Measurements from ENCODE around the gene FAM32A. TPM values are rescaled to one million over a fixed set of nuclear protein-coding genes. Genes with fewer than 3 reads are reported as not detected.

FAM32A gene
- total and polyA plus RNA-seq, 4 donors = 46.1 to 89.5 (median 63.5) TPM

DNA sequence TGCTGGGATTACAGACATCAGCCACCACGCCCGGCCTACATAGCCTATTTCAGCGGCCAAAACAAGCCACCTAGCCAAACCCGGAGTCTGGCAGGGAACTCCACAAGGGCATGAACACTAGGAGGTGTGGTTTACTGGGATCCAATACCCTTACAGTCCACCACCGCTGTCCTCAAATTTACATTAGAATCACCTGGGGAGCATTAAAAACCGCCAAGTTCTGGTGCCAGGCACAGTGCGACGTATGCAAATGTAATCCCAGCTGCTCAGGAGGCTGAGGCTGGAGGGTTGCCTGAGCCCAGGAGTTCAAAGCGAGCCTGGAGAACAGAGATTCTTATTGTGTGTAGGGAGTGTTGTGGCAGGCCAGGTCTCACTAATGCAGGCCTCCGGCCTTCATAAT, 8.3 kb downstream of the FAM32A start:
- Histone ChIP-seq H3K9me3 (ENCODE audit: control insufficient read depth, low read length) (no peaks in the 10 kb centered on the region), H3K36me3 (ENCODE audit: control insufficient read depth in 1 of 2, insufficient read depth in 2 of 2, low read length in 1 of 2) (peaks cover 0 to 1% of the 10 kb centered on the region in 2 donors), H3K27me3 (ENCODE audit: control insufficient read depth in 1 of 2, insufficient read depth in 2 of 2, low read length in 1 of 2) (no peaks in the 10 kb centered on the region), H3K27ac (ENCODE audit: low read depth in 1 of 2, low read length in 2 of 2) (no peak overlapping the region), H3K4me3 (ENCODE audit: low read length in 2 of 2) (no peak overlapping the region), H3K4me1 (ENCODE audit: control insufficient read depth in 1 of 2, insufficient read depth in 2 of 2, low read length in 2 of 2) (no peaks in the 10 kb centered on the region)
- intact Hi-C loops (cut with DNase I) = no loop called here
- DNase-seq (no peak), ATAC-seq (ENCODE audit: low FRiP score) (no peak)
- 82 to 84% methylated on average over 10 of the region's 10 CpGs for WGBS, 2 donors

GRCh38 chr19:16197188-16197621, 12.0 kb downstream of the FAM32A start:
- WGBS, 2 donors = 29 to 35% methylated on average over 2 of the region's 2 CpGs
- Histone ChIP-seq H3K4me1 (ENCODE audit: control insufficient read depth in 1 of 2, insufficient read depth in 2 of 2, low read length in 2 of 2) (no peaks in the 10 kb centered on the region), H3K27me3 (ENCODE audit: control insufficient read depth in 1 of 2, insufficient read depth in 2 of 2, low read length in 1 of 2) (no peaks in the 10 kb centered on the region), H3K9me3 (ENCODE audit: control insufficient read depth, low read length) (no peaks in the 10 kb centered on the region), H3K36me3 (ENCODE audit: control insufficient read depth in 1 of 2, insufficient read depth in 2 of 2, low read length in 1 of 2) (no peaks in the 10 kb centered on the region), H3K4me3 (ENCODE audit: low read length in 2 of 2) (no peak overlapping the region), H3K27ac (ENCODE audit: low read depth in 1 of 2, low read length in 2 of 2) (peak overlapping the region in 1 of 2 donors; percentile 88)
- no peak for DNase-seq
- intact Hi-C loops (cut with DNase I) = loop anchor here in 1 of 2 donors (1.0 to 5.0 kb wide), 2 partner anchors 12 to 185 kb away; partner anchors contain the start of gene FAM32A
- ATAC-seq (ENCODE audit: low FRiP score) = peak; percentile 50

- Histone ChIP-seq H3K4me3 (ENCODE audit: low read length in 2 of 2) (peak within 1 kb of the TSS; percentile 55 to 90), H3K4me1 (ENCODE audit: control insufficient read depth in 1 of 2, insufficient read depth in 2 of 2, low read length in 2 of 2) (no peaks in the 10 kb centered on the region), H3K36me3 (ENCODE audit: control insufficient read depth in 1 of 2, insufficient read depth in 2 of 2, low read length in 1 of 2) (no peaks in the 10 kb centered on the region), H3K9me3 (ENCODE audit: control insufficient read depth, low read length) (no peaks in the 10 kb centered on the region), H3K27me3 (ENCODE audit: control insufficient read depth in 1 of 2, insufficient read depth in 2 of 2, low read length in 1 of 2) (no peaks in the 10 kb centered on the region), H3K27ac (ENCODE audit: low read depth in 1 of 2, low read length in 2 of 2) (peak within 1 kb of the TSS in 1 of 2 donors; percentile 88)
- intact Hi-C loops (cut with DNase I) = loop anchor here in 1 of 2 donors (1.0 to 5.0 kb wide), 2 partner anchors 12 to 185 kb away; partner anchors contain the start of gene FAM32A
- ATAC-seq (ENCODE audit: low FRiP score) = peak; percentile 95
- peak; percentile 99 to 100 for DNase-seq
- 0 to 1% methylated on average over 63 to 65 of the region's 65 CpGs for WGBS, 2 donors
These were observed 12.6 kb downstream of the FAM32A start, which contains the start of gene AP1M1 for GRCh38 chr19:16197622-16198369. TSS of gene AP1M1 (plus strand) at chr19:16197911. CDS start at chr19:16198027, 116 bp downstream.

GRCh38 chr19:16198370-16198651, 13.1 kb downstream of the FAM32A start:
- ATAC-seq (ENCODE audit: low FRiP score) (peak; percentile 1), DNase-seq (no peak)
- intact Hi-C loops (cut with DNase I) = loop anchor here in 1 of 2 donors (5.0 kb wide), 1 partner anchor 184 kb away; no protein-coding TSS in a partner anchor
- no peak overlapping the region for H3K27ac ChIP-seq (ENCODE audit: low read depth in 1 of 2, low read length in 2 of 2)
- H3K9me3 ChIP-seq (ENCODE audit: control insufficient read depth, low read length) = no peaks in the 10 kb centered on the region
- WGBS, 2 donors = 1% methylated on average over 18 of the region's 18 CpGs
- peak overlapping the region; percentile 55 to 90 for H3K4me3 ChIP-seq (ENCODE audit: low read length in 2 of 2)
- no peaks in the 10 kb centered on the region for H3K36me3 ChIP-seq (ENCODE audit: control insufficient read depth in 1 of 2, insufficient read depth in 2 of 2, low read length in 1 of 2)
- H3K27me3 ChIP-seq (ENCODE audit: control insufficient read depth in 1 of 2, insufficient read depth in 2 of 2, low read length in 1 of 2) = no peaks in the 10 kb centered on the region
- H3K4me1 ChIP-seq (ENCODE audit: control insufficient read depth in 1 of 2, insufficient read depth in 2 of 2, low read length in 2 of 2) = no peaks in the 10 kb centered on the region

DNA sequence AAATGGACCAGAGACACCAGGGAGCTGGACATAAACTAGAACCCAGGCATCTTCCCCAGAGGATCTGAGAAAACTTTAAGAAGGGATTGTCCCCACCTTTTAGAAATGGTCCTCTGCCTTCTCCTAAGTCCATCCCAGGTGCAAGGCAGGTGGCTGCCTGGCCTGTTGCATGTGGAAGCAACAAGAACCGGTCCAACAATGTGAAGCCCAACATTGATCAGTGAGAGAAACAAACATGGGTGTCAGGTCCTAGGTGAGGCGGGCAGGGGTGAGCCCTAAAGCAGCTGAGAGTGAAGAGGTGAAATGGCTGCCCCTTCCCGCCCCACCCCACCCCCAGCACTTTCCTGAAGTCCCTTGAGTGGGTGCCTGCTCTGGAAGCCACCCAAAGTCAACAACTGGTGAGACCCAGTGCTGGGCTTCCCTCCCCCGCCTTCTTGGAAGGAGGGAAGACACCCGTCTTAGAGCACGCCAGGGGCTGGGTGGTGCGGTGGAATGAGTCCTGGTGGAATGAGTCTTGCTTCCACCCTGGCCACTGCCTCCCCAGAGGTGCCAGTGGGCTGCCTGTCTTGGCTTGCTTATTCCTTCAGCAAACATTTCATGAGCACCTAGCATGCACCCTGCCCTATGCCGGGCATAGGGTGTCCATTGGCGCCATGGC, 14.2 kb downstream of the FAM32A start:
- no peak overlapping the region for H3K27ac ChIP-seq (ENCODE audit: low read depth in 1 of 2, low read length in 2 of 2)
- intact Hi-C loops (cut with DNase I) = loop anchor here in 1 of 2 donors (5.0 kb wide), 1 partner anchor 183 kb away; no protein-coding TSS in a partner anchor
- ATAC-seq (ENCODE audit: low FRiP score) = no peak
- WGBS, 2 donors = 50 to 57% methylated on average over 9 of the region's 9 CpGs
- H3K4me3 ChIP-seq (ENCODE audit: low read length in 2 of 2) = no peak overlapping the region
- peak in 1 of 2 donors; percentile 70 for DNase-seq
- H3K4me1 ChIP-seq (ENCODE audit: control insufficient read depth in 1 of 2, insufficient read depth in 2 of 2, low read length in 2 of 2) = no peaks in the 10 kb centered on the region
- no peaks in the 10 kb centered on the region for H3K27me3 ChIP-seq (ENCODE audit: control insufficient read depth in 1 of 2, insufficient read depth in 2 of 2, low read length in 1 of 2)
- no peaks in the 10 kb centered on the region for H3K9me3 ChIP-seq (ENCODE audit: control insufficient read depth, low read length)
- peaks cover 0 to 2% of the 10 kb centered on the region in 2 donors for H3K36me3 ChIP-seq (ENCODE audit: control insufficient read depth in 1 of 2, insufficient read depth in 2 of 2, low read length in 1 of 2)

- intact Hi-C loops (cut with DNase I) = no loop called here
- WGBS, 2 donors = 78 to 79% methylated on average over 20 of the region's 20 CpGs
- Histone ChIP-seq H3K27me3 (ENCODE audit: control insufficient read depth in 1 of 2, insufficient read depth in 2 of 2, low read length in 1 of 2) (no peaks in the 10 kb centered on the region), H3K4me3 (ENCODE audit: low read length in 2 of 2) (no peak overlapping the region), H3K27ac (ENCODE audit: low read depth in 1 of 2, low read length in 2 of 2) (no peak overlapping the region), H3K9me3 (ENCODE audit: control insufficient read depth, low read length) (no peaks in the 10 kb centered on the region), H3K4me1 (ENCODE audit: control insufficient read depth in 1 of 2, insufficient read depth in 2 of 2, low read length in 2 of 2) (no peaks in the 10 kb centered on the region), H3K36me3 (ENCODE audit: control insufficient read depth in 1 of 2, insufficient read depth in 2 of 2, low read length in 1 of 2) (peaks cover 0 to 4% of the 10 kb centered on the region in 2 donors)
- ATAC-seq (ENCODE audit: low FRiP score) (no peak), DNase-seq (peak in 1 of 2 donors; percentile 75)
These were observed 15.1 kb downstream of the FAM32A start for GRCh38 chr19:16200038-16201010.

DNA sequence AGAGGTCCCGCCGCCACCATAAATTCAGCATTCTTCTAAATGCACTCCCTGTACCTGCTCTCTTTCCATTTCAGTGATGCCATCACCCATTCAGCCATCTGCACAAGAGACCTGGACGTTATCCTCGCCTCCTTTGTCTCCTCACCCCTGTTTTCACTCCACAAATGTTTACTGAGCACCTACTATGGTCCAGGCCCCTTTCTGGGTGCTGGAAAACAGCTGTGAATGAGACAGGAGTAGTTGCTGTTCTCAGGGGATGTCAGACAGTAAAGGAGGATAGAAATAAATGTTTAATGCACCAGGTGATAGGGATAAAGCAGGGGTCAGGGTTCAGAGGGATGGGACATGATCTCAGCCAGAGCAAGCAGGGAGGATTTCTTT, 15.8 kb downstream of the FAM32A start:
- intact Hi-C loops (cut with DNase I) = no loop called here
- DNase-seq = peak in 1 of 2 donors; percentile 14
- Histone ChIP-seq H3K9me3 (ENCODE audit: control insufficient read depth, low read length) (no peaks in the 10 kb centered on the region), H3K36me3 (ENCODE audit: control insufficient read depth in 1 of 2, insufficient read depth in 2 of 2, low read length in 1 of 2) (peaks cover 0 to 4% of the 10 kb centered on the region in 2 donors), H3K4me1 (ENCODE audit: control insufficient read depth in 1 of 2, insufficient read depth in 2 of 2, low read length in 2 of 2) (no peaks in the 10 kb centered on the region), H3K4me3 (ENCODE audit: low read length in 2 of 2) (no peak overlapping the region), H3K27ac (ENCODE audit: low read depth in 1 of 2, low read length in 2 of 2) (no peak overlapping the region), H3K27me3 (ENCODE audit: control insufficient read depth in 1 of 2, insufficient read depth in 2 of 2, low read length in 1 of 2) (no peaks in the 10 kb centered on the region)
- no peak for ATAC-seq (ENCODE audit: low FRiP score)
- WGBS, 2 donors = 85 to 91% methylated on average over 4 of the region's 4 CpGs

All from aorta (tissue), 5 donors.